ENCODE measurements around the gene NSMCE1.
"Not testable (repeated sequence)": the region's sequence is repeated elsewhere in the genome, so short reads cannot be mapped to it uniquely, and the experiment has no call there.

Gene NSMCE1

GRCh38 chr16:27216297-27216885 lies 52.2 kb downstream of the NSMCE1 start:
- no peak for DNase-seq (ENCODE audit: low read depth)

GRCh38 chr16:27215660-27216059 lies 52.9 kb downstream of the NSMCE1 start:
- DNase-seq (ENCODE audit: low read depth): no peak

- DNase-seq (ENCODE audit: low read depth): no peak
These were observed 54.2 kb downstream of the NSMCE1 start for GRCh38 chr16:27214084-27214961.

- no peak for DNase-seq (ENCODE audit: low read depth)
These were observed 57.5 kb downstream of the NSMCE1 start for GRCh38 chr16:27211026-27211425.

- DNase-seq (ENCODE audit: low read depth): no peak
These were observed 58.4 kb downstream of the NSMCE1 start for GRCh38 chr16:27210174-27210573.

GRCh38 chr16:27209591-27209990 lies 59.0 kb downstream of the NSMCE1 start:
- no peak for DNase-seq (ENCODE audit: low read depth)

- no peak for DNase-seq (ENCODE audit: low read depth)
These were observed 59.8 kb downstream of the NSMCE1 start for GRCh38 chr16:27208796-27209195.

GRCh38 chr16:27208081-27208680 lies 60.4 kb downstream of the NSMCE1 start:
- DNase-seq (ENCODE audit: low read depth): no peak

GRCh38 chr16:27207121-27207520 lies 61.5 kb downstream of the NSMCE1 start:
- DNase-seq (ENCODE audit: low read depth): not testable (repeated sequence)

- no peak for DNase-seq (ENCODE audit: low read depth)
These were observed 63.0 kb downstream of the NSMCE1 start for GRCh38 chr16:27205423-27206065.

GRCh38 chr16:27204312-27204915 lies 64.2 kb downstream of the NSMCE1 start:
- no peak for DNase-seq (ENCODE audit: low read depth)

- peak; percentile 99 for DNase-seq (ENCODE audit: low read depth)
These were observed 64.9 kb downstream of the NSMCE1 start, which contains the start of gene KDM8 for GRCh38 chr16:27203507-27204311. Gene KDM8 (plus strand): TSS chr16:27203526. CDS start chr16:27210124, 6,598 bp downstream.

- DNase-seq (ENCODE audit: low read depth): peak; percentile 82
These were observed 65.6 kb downstream of the NSMCE1 start for GRCh38 chr16:27202923-27203506.

GRCh38 chr16:27200914-27201313 lies 67.7 kb downstream of the NSMCE1 start:
- not testable (repeated sequence) for DNase-seq (ENCODE audit: low read depth)

- DNase-seq (ENCODE audit: low read depth): no peak
These were observed 68.8 kb downstream of the NSMCE1 start for GRCh38 chr16:27199736-27200135.

- no peak for DNase-seq (ENCODE audit: low read depth)
These were observed 69.4 kb downstream of the NSMCE1 start for GRCh38 chr16:27199235-27199586.

- DNase-seq (ENCODE audit: low read depth): no peak
These were observed 69.9 kb downstream of the NSMCE1 start for GRCh38 chr16:27198451-27199234.

GRCh38 chr16:27197004-27197403 lies 71.6 kb downstream of the NSMCE1 start:
- DNase-seq (ENCODE audit: low read depth): no peak

- DNase-seq (ENCODE audit: low read depth): no peak
These were observed 72.5 kb downstream of the NSMCE1 start for GRCh38 chr16:27195941-27196595.
